GM18909 (cell line): ENCODE results near the gene SMG9.
"Not testable (repeated sequence)": the region's sequence is repeated elsewhere in the genome, so short reads cannot be mapped to it uniquely, and the experiment has no call there.

ENCODE experiments used
- ATAC-seq: cut with Tn5 transposase; IDR thresholded peaks from one replicate; pipeline ENCODE4 v1.9.1; 2021; ENCODE audit warnings: mild to moderate bottlenecking; ENCODE audit not compliant: unreplicated experiment, poor library complexity

SMG9 gene

GRCh38 chr19:43780706-43781525, 26.2 kb upstream of the SMG9 start, which contains the start of gene KCNN4:
Gene KCNN4 (minus strand): TSS chr19:43780973. CDS start chr19:43780861, 112 bp downstream.
- ATAC-seq, result peak; percentile 42

GRCh38 chr19:43779820-43780219, 25.1 kb upstream of the SMG9 start:
- ATAC-seq, result no peak

- no peak for ATAC-seq
These were observed 24.5 kb upstream of the SMG9 start for GRCh38 chr19:43779147-43779819.

GRCh38 chr19:43778651-43779050, 23.9 kb upstream of the SMG9 start:
- ATAC-seq, result no peak

DNA sequence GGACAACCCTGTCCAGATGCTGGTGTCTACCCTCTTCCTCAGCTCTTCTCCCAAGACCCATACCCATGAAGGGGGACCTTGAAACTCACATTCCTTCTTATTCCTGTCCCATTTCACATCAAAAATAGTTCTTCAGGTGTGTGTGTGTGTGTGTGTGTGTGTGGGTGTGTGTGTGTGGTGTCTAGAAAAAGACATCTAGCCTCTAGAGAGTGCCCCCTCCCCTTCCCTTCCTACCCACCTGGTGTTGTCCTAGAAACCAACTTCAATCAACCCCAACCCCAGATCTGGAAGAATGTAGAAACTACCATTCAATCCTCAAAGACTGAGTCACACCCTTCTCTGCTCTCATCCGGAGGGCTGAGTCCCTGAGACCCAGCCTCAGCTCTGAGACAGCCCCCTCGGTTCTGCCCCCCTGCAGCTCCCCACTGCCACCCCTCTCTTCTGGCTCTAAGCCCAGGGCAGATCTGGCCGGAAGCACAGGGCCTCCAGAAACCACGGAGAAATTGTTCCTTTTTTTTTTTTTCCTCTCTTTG, 22.5 kb upstream of the SMG9 start:
- ATAC-seq, result no peak

DNA sequence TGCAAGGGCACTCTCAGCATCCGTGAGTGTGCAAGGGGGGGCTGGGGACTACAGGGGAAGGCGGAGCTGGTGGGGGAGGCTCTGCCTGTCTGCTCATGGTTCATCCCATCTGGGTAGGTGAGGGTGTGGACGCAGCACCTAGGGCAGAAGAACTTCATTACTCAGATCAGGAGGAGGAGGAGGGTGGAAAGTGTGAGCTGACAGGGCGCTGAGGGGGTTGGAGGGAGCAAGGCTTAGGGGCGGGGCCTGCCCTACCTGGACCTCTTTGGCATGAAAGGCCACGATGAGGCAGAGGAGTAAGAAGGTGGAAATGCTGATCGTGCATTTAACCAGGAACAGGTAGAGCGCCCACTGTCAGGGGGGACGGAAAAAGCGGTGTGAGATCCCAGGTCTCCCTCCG, 21.5 kb upstream of the SMG9 start:
- no peak for ATAC-seq

- no peak for ATAC-seq
These were observed 20.6 kb upstream of the SMG9 start for GRCh38 chr19:43775299-43775890.

GRCh38 chr19:43774940-43775258, 20.1 kb upstream of the SMG9 start:
- ATAC-seq, result not testable (repeated sequence)

DNA sequence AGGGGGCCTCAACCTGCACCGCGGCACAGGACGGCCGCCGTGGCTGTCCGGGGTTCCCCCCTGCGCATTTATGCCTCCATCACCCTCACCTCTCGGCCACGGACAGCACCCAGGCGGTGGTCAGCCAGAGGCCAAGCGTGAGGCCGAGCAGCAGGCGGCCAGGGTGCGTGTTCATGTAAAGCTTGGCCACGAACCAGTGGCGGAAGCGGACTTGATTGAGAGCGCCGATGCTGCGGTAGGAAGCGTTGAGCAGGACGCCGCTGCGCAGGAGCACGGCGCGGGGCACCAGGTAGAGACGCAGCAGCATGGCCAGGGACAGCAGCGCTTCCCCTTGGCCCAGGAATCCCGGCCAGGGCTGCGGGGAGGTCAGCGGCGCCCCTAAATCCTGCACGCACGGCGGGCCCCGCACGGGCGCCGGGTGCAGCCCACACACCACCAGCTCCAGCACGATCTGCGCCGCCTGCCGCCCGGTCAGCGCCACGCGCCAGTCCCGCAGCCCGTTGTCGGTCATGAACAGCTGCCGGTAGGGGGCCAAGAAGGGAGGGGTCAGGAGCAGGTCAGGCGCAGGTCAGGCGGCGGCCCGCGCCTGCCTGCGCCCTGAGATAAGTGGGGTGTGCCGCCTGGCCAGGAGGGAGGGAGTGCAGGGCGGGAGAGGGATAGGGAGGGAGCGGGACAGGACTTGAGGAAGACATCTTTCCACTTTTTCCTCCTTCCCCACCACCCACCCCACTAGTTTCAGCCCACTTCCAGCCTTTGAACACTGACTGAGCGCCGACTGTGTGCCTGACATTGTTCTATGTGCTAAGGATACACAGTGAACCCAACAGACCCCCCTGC, 19.6 kb upstream of the SMG9 start:
- ATAC-seq, result no peak

- ATAC-seq, result no peak
These were observed 19.0 kb upstream of the SMG9 start for GRCh38 chr19:43773725-43774102.

- ATAC-seq, result no peak
These were observed 14.5 kb upstream of the SMG9 start for GRCh38 chr19:43769256-43769655.

- ATAC-seq, result no peak
These were observed 13.7 kb upstream of the SMG9 start for GRCh38 chr19:43768273-43769050.

DNA sequence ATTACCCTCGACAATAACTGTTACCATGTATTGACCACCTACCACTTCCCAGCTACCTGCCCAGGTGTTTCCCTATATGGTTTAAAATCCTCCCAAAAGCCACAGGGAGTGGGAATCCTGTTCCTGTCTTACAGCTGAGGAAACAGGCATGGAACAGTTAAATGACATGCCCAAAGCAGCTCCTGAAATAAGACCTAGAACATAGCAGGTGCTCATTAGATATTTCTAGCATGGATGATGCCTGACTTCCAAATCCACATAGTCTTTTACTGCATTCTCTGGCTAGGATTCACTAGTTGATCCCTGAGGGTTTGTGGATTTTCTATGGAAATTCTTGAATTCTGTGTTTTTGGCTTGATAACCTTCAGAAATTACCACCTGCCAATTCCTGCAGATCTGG, 13.1 kb upstream of the SMG9 start:
- ATAC-seq, result no peak

GRCh38 chr19:43767316-43767715, 12.6 kb upstream of the SMG9 start:
- ATAC-seq, result no peak

DNA sequence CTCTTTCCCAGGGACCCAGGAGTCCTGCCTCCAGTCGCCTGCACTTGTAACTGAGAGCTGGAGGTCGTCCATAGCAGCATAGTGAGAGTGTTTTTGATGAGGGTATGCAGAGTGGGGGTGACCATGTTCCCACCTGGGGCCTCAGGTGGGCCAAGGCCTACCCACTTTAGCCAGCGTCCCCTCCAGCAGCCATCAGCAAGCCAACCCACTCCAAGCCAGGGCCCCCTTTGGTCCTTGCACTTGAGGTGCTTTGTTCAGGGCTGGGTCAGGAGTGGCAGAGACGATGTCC, 11.9 kb upstream of the SMG9 start:
- ATAC-seq, result no peak

- ATAC-seq, result peak; percentile 72
These were observed 10.5 kb upstream of the SMG9 start for GRCh38 chr19:43765109-43765876.

- not testable (repeated sequence) for ATAC-seq
These were observed 9.9 kb upstream of the SMG9 start for GRCh38 chr19:43764684-43765083.

DNA sequence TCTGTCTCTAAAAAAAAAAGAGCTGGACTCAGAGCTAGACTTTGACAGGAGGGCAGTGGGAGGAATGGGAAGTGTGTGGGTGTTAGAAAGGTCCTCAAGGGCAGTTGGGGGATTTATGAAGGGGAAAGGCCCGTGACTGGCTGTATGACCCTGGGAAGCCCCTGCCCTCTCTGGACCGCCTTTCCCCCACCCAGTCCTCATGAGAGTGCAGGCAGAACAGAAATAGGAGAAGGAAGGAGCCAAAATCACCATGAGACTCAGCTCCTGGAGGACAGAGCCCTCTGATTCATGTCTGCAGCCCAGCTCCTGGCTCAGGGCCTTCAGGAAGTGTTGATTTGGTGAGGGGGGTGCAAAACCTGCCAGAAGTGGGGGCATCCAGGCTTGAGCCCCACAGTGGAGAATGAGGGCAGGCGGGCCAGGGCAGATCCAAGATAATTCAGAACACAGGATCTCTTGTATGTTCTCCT, 8.7 kb upstream of the SMG9 start:
- no peak for ATAC-seq

DNA sequence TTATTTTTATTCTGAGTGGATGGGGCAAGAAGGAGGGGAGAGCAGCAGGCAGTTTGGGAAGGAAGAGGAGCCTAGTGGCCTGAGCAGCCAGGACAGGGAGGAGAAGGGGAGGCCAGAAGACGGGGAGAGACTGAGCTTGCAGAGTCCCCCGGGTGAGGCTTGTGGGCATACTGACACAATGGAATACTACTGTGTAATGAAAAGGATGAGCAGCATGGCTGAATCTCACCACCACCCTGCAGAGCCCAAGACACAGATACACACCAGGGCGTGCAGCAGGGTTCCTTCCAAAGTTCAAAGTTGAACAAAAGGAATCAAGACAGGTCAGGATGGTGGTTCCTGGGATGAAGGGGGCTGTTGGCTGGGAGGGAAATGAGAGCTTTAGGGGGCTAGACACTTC, 8.1 kb upstream of the SMG9 start:
- no peak for ATAC-seq
